ENCODE results near the gene EFCAB8.
A peak's percentile ranks its signal among the peaks of the same experiment; 100 is the strongest.

Gene EFCAB8

DNA sequence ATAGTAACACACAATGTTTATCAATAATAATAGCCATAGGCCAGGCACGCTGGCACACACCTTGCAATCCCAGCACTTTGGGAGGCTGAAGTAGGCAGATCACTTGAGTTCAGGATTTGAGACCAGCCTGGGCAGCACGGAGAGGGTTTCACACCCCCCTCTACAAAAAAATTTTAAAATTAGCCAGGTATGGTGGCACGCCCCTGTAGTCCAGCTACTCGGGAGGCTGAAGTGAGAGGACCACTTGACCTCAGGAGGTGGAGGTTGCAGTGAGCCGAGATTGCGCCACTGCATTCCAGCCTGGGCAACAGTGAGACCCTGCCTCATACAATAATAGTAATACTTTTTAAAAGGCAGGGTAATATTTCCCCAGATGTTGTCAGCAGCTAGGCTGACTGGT, 46.8 kb upstream of the EFCAB8 start:
- Histone ChIP-seq H3K36me3 (ENCODE audit: insufficient read depth, low read length) (peaks cover 15% of the 10 kb centered on the region), H3K79me2 (ENCODE audit: insufficient read depth, low read length) (no peaks in the 10 kb centered on the region), H3K27ac (ENCODE audit: low read length) (no peak overlapping the region), H3K4me1 (ENCODE audit: insufficient read depth, low read length) (no peaks in the 10 kb centered on the region), H3K9me3 (ENCODE audit: insufficient read depth, low read length, severe bottlenecking) (no peaks in the 10 kb centered on the region), H4K20me1 (ENCODE audit: insufficient read depth, low read length) (no peaks in the 10 kb centered on the region), H3K27me3 (ENCODE audit: insufficient read depth, low read length, poor library complexity) (no peaks in the 10 kb centered on the region), H2AFZ (ENCODE audit: low read depth, low read length) (no peak overlapping the region), H3K9ac (ENCODE audit: low read depth, low read length) (no peak overlapping the region), H3K4me3 (ENCODE audit: low read depth in 1 of 2, low read length in 2 of 2) (no peak overlapping the region), H3K4me2 (ENCODE audit: insufficient read depth, low read length) (no peak overlapping the region)
- DNase-seq: no peak
- TF ChIP-seq EZH2 (IDR thresholded peaks at IDR 0.05; ENCODE audit: borderline replicate concordance, low read depth, low read length, severe bottlenecking): no peak
- TF ChIP-seq, protein P1, sequence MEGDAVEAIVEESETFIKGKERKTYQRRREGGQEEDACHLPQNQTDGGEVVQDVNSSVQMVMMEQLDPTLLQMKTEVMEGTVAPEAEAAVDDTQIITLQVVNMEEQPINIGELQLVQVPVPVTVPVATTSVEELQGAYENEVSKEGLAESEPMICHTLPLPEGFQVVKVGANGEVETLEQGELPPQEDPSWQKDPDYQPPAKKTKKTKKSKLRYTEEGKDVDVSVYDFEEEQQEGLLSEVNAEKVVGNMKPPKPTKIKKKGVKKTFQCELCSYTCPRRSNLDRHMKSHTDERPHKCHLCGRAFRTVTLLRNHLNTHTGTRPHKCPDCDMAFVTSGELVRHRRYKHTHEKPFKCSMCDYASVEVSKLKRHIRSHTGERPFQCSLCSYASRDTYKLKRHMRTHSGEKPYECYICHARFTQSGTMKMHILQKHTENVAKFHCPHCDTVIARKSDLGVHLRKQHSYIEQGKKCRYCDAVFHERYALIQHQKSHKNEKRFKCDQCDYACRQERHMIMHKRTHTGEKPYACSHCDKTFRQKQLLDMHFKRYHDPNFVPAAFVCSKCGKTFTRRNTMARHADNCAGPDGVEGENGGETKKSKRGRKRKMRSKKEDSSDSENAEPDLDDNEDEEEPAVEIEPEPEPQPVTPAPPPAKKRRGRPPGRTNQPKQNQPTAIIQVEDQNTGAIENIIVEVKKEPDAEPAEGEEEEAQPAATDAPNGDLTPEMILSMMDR (IDR thresholded peaks at IDR 0.05; ENCODE audit: borderline replicate concordance, extremely low read depth, low read length, poor library complexity, severe bottlenecking): no peak
- no peak for ATAC-seq (ENCODE audit: insufficient read depth, low read depth)

DNA sequence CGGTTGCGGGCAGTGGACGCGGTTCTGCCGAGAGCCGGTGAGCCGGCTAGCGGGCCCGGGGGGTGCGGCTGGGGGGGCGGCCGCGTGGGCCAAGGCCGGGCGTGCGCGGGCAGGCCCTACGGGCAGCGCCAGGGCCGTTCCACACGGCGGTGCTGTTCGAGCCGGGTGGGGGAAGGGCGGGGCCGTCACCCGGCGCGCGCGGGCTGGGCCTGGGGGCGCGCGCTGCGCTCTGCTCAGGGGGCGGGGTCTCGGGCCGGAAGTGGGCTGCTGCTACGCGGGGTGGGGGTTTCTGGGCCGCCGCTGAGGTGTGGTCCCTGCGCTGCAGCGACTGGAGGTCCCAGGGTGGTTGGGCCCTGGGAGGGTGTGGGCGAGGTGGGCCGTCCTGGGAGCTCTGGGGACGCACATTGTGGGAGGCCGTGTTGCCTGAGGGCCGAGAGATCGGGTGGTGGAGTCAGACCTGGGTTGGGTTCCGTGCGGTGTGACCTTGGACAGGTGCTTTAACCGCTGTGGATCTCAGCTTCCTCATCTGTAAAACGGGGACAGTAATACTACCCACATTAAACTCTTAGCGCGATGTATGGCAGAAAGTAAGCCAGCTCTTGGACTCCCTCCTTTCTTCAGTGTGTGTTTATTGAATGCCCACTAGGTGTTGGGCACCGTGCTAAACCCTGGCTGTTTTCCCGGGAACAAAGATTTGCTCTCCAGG, 38.6 kb upstream of the EFCAB8 start:
- TF ChIP-seq EZH2 (IDR thresholded peaks at IDR 0.05; ENCODE audit: borderline replicate concordance, low read depth, low read length, severe bottlenecking): no peak
- TF ChIP-seq, protein P1 (IDR thresholded peaks at IDR 0.05; ENCODE audit: borderline replicate concordance, extremely low read depth, low read length, poor library complexity, severe bottlenecking): peak; percentile 29
- H2AFZ ChIP-seq (ENCODE audit: low read depth, low read length): peak overlapping the region; percentile 63

DNA sequence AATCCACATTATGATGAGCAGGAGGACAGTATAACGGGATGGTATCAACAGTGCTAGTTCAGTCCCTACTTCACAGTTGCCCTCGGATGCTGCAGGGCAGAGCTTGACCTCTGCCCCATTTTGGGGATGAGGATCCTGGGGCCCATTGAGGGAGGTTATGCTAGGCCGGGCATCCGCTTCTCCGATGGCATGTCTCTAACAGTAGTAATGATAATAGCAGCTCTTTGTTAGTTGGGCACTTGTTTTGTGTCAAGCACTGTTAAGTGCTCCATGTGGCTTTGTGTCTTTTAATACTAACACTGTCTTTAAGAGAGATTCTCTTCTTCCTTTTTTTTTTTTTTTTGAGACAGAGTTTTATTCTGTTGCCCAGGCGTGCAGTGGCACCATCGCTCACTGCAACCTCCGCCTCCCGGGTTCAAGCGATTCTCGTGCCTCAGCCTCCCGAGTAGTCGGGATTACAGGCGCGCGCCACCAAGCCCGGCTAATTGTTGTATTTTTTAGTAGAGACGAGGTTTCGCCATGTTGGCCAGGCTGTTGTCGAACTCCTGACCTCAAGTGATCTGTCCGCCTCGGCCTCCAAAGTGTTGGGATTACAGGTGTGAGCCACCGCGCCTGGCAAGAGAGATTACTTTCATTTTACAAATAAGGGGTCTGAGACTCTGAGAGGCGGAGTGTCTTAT, 37.9 kb upstream of the EFCAB8 start:
- peaks cover 46% of the 10 kb centered on the region for H3K4me1 ChIP-seq (ENCODE audit: insufficient read depth, low read length)
- peaks cover 54% of the 10 kb centered on the region for H4K20me1 ChIP-seq (ENCODE audit: insufficient read depth, low read length)
- H3K27ac ChIP-seq (ENCODE audit: low read length): peak overlapping the region; percentile 87
- peaks cover 34% of the 10 kb centered on the region for H3K36me3 ChIP-seq (ENCODE audit: insufficient read depth, low read length)
- H3K9ac ChIP-seq (ENCODE audit: low read depth, low read length): peak overlapping the region; percentile 77
- peak overlapping the region; percentile 65 to 84 for H3K4me3 ChIP-seq (ENCODE audit: low read depth in 1 of 2, low read length in 2 of 2)
- ATAC-seq (ENCODE audit: insufficient read depth, low read depth): no peak
- H3K9me3 ChIP-seq (ENCODE audit: insufficient read depth, low read length, severe bottlenecking): no peaks in the 10 kb centered on the region
- no peak for DNase-seq
- no peaks in the 10 kb centered on the region for H3K27me3 ChIP-seq (ENCODE audit: insufficient read depth, low read length, poor library complexity)
- TF ChIP-seq, protein P1 (IDR thresholded peaks at IDR 0.05; ENCODE audit: borderline replicate concordance, extremely low read depth, low read length, poor library complexity, severe bottlenecking): no peak
- TF ChIP-seq EZH2 (IDR thresholded peaks at IDR 0.05; ENCODE audit: borderline replicate concordance, low read depth, low read length, severe bottlenecking): no peak
- H3K79me2 ChIP-seq (ENCODE audit: insufficient read depth, low read length): peaks cover 58% of the 10 kb centered on the region
- H2AFZ ChIP-seq (ENCODE audit: low read depth, low read length): peak overlapping the region; percentile 61; the same call in 1 of the 2 replicates
- peak overlapping the region; percentile 85 for H3K4me2 ChIP-seq (ENCODE audit: insufficient read depth, low read length)

More for the DNA sequence above, 38.6 kb upstream of the EFCAB8 start:
- H3K9me3 ChIP-seq (ENCODE audit: insufficient read depth, low read length, severe bottlenecking): no peaks in the 10 kb centered on the region
- H3K4me3 ChIP-seq (ENCODE audit: low read depth in 1 of 2, low read length in 2 of 2): peak overlapping the region; percentile 65 to 84
- H3K27me3 ChIP-seq (ENCODE audit: insufficient read depth, low read length, poor library complexity): no peaks in the 10 kb centered on the region
- peaks cover 49% of the 10 kb centered on the region for H4K20me1 ChIP-seq (ENCODE audit: insufficient read depth, low read length)
- peak overlapping the region; percentile 77 for H3K9ac ChIP-seq (ENCODE audit: low read depth, low read length)
- peaks cover 28% of the 10 kb centered on the region for H3K36me3 ChIP-seq (ENCODE audit: insufficient read depth, low read length)
- ATAC-seq (ENCODE audit: insufficient read depth, low read depth): peak; percentile 82
- peak overlapping the region; percentile 85 for H3K4me2 ChIP-seq (ENCODE audit: insufficient read depth, low read length)
- peak; percentile 92 for DNase-seq
- H3K4me1 ChIP-seq (ENCODE audit: insufficient read depth, low read length): peaks cover 46% of the 10 kb centered on the region
- H3K27ac ChIP-seq (ENCODE audit: low read length): peak overlapping the region; percentile 87
- H3K79me2 ChIP-seq (ENCODE audit: insufficient read depth, low read length): peaks cover 52% of the 10 kb centered on the region

All from DND-41 (cell line).